Thyroid gland (tissue), 4 donors: ENCODE data around the gene VGLL3. TPM values are rescaled to one million over a fixed set of nuclear protein-coding genes. Genes with fewer than 3 reads are reported as not detected.

Experiments
- DNase-seq, 2 donors: peaks; one replicate each; pipeline ENCODE4 v3.0.0-alpha.2; 2019
- H3K27ac ChIP-seq, 3 donors: fragments of 200-600 bp; sonication (generic); 1 replicate in 2 of 3; 2 replicates in 1 of 3; pipeline ENCODE4 v1.5.1; 2016 to 2019; ENCODE audit warnings: mild to moderate bottlenecking in 1 of 3, moderate library complexity in 1 of 3
- H3K27me3 ChIP-seq: fragments of 200-600 bp; sonication (generic); one replicate; pipeline ENCODE4 v1.5.1; 2019
- H3K36me3 ChIP-seq, 2 donors: fragments of 200-600 bp; sonication (generic); one replicate each; pipeline ENCODE4 v1.5.1; 2016 to 2019
- H3K4me1 ChIP-seq, 2 donors: fragments of 200-600 bp; sonication (generic); one replicate each; pipeline ENCODE4 v1.5.1; 2017 to 2019
- H3K4me3 ChIP-seq, 3 donors: fragments of 200-600 bp; sonication (generic); replicated peaks in 1 of 3; 1 replicate in 2 of 3; 2 replicates in 1 of 3; pipeline ENCODE4 v1.5.1; 2016; ENCODE audit warnings: mild to moderate bottlenecking in 1 of 3
- H3K9me3 ChIP-seq: fragments of 200-600 bp; sonication (generic); one replicate; pipeline ENCODE4 v1.5.1; 2017
- POLR2A ChIP-seq, 2 donors: fragments of 450-650 bp; IDR thresholded peaks; one replicate each; pipeline ENCODE4 v1.6.1; 2017; ENCODE audit warnings: antibody characterized with exemption in 2 of 2, mild to moderate bottlenecking in 2 of 2, moderate library complexity in 1 of 2
- WGBS, 2 donors: methylation state at CpG; one replicate each; pipeline ENCODE4 v1.1.5; 2017; 5-methylcytosine and 5-hydroxymethylcytosine counted together
- intact Hi-C: fragments of 100-400 bp; cut with DNase I; formaldehyde crosslinking; loops from one replicate; pipeline ENCODE4 v1.15.1; 2023
- total RNA-seq, 4 donors: library from RNA; depleted of rRNA; stranded (reverse); fragments of >200 nt; gene quantifications; one replicate each; pipeline ENCODE4 v1.2.3, GENCODE V29; 2016
- TF ChIP-seq, protein P1 (sequence below), 6 experiments: fragments of 200-600 bp in 3 of 6; fragments of 450-650 bp in 3 of 6; sonication (generic) in 3 of 6; IDR thresholded peaks; one replicate each; pipeline ENCODE4 v1.5.1; 2016 to 2019; ENCODE audit warnings: antibody characterized with exemption in 6 of 6, mild to moderate bottlenecking in 2 of 6, inconsistent platforms in 1 of 6, moderate library complexity in 1 of 6

VGLL3 gene, protein sequence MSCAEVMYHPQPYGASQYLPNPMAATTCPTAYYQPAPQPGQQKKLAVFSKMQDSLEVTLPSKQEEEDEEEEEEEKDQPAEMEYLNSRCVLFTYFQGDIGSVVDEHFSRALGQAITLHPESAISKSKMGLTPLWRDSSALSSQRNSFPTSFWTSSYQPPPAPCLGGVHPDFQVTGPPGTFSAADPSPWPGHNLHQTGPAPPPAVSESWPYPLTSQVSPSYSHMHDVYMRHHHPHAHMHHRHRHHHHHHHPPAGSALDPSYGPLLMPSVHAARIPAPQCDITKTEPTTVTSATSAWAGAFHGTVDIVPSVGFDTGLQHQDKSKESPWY
- 10 to 100 TPM in 3 of 4 donors, 1 to 10 TPM in 1; 3.0 to 18.7 (median 12.7) TPM for total RNA-seq

DNA sequence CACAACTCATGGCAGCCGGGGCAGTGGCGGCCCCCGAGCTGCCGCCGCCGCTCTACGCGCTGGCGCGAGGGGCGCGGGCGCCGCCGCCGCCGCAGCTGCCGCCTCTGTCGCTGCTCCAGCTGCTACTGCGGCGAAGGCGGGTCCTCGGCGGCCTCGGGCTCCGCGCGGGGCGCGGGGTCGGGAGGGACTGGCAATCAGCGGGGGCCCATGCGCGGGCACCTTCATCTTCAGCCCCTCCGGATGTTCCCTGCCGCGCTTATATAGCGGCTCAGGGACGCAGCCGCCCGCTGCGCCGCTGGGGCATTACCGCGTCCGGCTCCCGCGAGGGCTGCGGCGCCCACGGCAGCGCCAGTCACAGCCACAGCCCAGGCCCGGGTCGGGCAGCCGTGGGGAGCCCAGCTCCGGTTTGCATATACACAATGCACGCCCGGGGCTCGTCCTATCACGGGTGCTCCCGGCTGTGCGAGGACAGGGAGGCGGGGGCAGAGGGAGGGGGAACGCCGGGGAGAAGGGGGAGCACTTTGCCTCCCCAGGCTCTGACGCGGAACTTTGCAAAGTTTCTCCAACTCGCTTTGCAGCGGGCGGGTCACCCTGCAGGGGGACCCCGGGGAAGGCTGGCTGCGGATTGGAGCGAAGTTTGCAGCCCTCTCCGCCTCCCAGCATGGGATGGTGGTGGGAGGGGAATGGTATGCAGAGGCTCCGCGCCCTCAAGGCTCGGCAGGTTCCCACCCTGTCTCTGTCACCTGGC, at the start of gene VGLL3:
Gene VGLL3 (minus strand): TSS at position 416 of the 748 bp plus-strand sequence. CDS start 406 bp downstream, at position 10.
- Histone ChIP-seq H3K4me1 (no peaks in the 10 kb centered on the region), H3K27me3 (no peaks in the 10 kb centered on the region), H3K4me3 (peak within 1 kb of the TSS; percentile 24 to 54 (median 49)), H3K9me3 (no peaks in the 10 kb centered on the region), H3K27ac (peak within 1 kb of the TSS; percentile 44 to 69 (median 59)), H3K36me3 (no peaks in the 10 kb centered on the region)
- TF ChIP-seq, protein P1, sequence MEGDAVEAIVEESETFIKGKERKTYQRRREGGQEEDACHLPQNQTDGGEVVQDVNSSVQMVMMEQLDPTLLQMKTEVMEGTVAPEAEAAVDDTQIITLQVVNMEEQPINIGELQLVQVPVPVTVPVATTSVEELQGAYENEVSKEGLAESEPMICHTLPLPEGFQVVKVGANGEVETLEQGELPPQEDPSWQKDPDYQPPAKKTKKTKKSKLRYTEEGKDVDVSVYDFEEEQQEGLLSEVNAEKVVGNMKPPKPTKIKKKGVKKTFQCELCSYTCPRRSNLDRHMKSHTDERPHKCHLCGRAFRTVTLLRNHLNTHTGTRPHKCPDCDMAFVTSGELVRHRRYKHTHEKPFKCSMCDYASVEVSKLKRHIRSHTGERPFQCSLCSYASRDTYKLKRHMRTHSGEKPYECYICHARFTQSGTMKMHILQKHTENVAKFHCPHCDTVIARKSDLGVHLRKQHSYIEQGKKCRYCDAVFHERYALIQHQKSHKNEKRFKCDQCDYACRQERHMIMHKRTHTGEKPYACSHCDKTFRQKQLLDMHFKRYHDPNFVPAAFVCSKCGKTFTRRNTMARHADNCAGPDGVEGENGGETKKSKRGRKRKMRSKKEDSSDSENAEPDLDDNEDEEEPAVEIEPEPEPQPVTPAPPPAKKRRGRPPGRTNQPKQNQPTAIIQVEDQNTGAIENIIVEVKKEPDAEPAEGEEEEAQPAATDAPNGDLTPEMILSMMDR (IDR thresholded peaks at IDR 0.05), result no peak
- TF ChIP-seq POLR2A (IDR thresholded peaks at IDR 0.05), result no peak
- 0% methylated on average over 5 to 10 of the region's 77 CpGs for WGBS, 2 donors
- intact Hi-C loops, result no loop called here
- DNase-seq, result peak; percentile 56 to 58

DNA sequence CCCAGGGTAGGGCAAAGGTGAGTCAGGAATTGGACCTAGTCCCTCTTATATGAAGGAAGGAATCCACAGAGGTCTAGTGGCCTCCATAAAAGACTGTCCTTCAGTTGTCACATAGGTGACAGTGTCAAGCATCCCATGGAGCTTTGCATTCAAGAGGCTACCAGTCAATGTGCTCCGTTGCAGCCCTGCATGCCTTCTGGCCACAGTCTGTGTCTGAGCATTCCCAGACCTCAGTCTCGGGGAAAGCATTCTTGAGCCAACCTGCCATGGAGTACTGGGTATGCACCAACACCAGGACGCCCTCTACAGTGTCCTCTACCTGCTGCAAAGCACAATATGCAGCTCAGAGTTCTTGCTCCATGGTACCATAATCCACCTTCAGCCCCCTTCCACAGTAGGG, 46.7 kb upstream of the VGLL3 start:
- Histone ChIP-seq H3K4me3 (no peak overlapping the region), H3K4me1 (no peaks in the 10 kb centered on the region), H3K27me3 (no peaks in the 10 kb centered on the region), H3K36me3 (no peaks in the 10 kb centered on the region), H3K9me3 (no peaks in the 10 kb centered on the region), H3K27ac (no peak overlapping the region)
- WGBS, 2 donors, result 77 to 89% methylated on average over 3 of the region's 3 CpGs
- DNase-seq, result no peak
- intact Hi-C loops, result no loop called here
- TF ChIP-seq, protein P1 (IDR thresholded peaks at IDR 0.05), result no peak
- no peak for TF ChIP-seq POLR2A (IDR thresholded peaks at IDR 0.05)

DNA sequence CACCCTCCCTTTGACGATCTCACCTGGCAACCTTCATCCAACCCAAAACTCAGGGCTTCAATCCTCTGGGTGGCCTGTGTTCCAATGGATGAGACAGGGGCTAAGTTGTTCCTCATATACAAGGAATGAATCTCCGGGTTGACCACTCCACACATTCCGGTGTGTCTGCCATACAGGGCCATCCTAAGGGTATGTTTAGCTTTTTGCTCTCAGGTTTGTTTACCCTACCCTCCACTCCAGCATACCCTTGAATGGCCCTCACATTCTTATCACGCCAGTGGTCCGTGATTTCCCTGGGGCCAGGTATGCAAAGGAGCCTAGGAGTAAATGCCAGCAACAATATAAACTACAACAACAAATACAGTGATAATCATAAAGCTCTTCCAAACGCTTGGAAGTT, 45.7 kb upstream of the VGLL3 start:
- H3K36me3 ChIP-seq, result no peaks in the 10 kb centered on the region
- 31 to 55% methylated on average over 6 of the region's 6 CpGs for WGBS, 2 donors
- H3K4me1 ChIP-seq, result no peaks in the 10 kb centered on the region
- intact Hi-C loops, result no loop called here
- no peaks in the 10 kb centered on the region for H3K9me3 ChIP-seq
- H3K27ac ChIP-seq, result no peak overlapping the region
- no peak for DNase-seq
- TF ChIP-seq POLR2A (IDR thresholded peaks at IDR 0.05), result no peak
- TF ChIP-seq, protein P1 (IDR thresholded peaks at IDR 0.05), result no peak
- H3K4me3 ChIP-seq, result no peak overlapping the region
- H3K27me3 ChIP-seq, result no peaks in the 10 kb centered on the region

DNA sequence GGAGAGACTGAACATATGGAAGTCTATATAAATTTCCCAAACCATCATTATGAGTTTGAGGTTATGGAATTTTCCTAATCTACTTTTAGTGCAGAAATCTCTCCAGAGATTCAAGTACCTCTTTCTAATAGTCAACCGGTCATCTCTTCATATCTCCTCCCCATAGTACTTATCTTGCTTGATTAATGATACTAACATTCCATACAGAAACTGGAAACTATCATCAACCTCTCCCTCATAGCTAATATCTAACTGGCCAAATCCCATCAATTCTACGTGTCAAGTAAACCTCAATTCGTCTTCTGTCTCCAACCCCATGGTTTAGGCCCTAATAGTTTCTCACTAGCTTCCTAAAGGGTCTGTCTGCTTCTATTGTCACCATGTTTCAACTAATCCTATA, 44.4 kb upstream of the VGLL3 start:
- Histone ChIP-seq H3K36me3 (no peaks in the 10 kb centered on the region), H3K27ac (no peak overlapping the region), H3K4me3 (no peak overlapping the region), H3K9me3 (no peaks in the 10 kb centered on the region), H3K27me3 (no peaks in the 10 kb centered on the region), H3K4me1 (no peaks in the 10 kb centered on the region)
- 86 to 88% methylated on average over 3 of the region's 3 CpGs for WGBS, 2 donors
- TF ChIP-seq POLR2A (IDR thresholded peaks at IDR 0.05), result no peak
- TF ChIP-seq, protein P1 (IDR thresholded peaks at IDR 0.05), result no peak
- intact Hi-C loops, result no loop called here
- no peak for DNase-seq

- no peak for DNase-seq
These were observed 42.3 kb upstream of the VGLL3 start for GRCh38 chr3:87033205-87033604.

More at GRCh38 chr3:87033205-87033604, 42.3 kb upstream of the VGLL3 start:
- H3K27me3 ChIP-seq, result no peaks in the 10 kb centered on the region
- intact Hi-C loops, result no loop called here
- 67 to 71% methylated on average over 1 of the region's 1 CpG for WGBS, 2 donors
- no peaks in the 10 kb centered on the region for H3K36me3 ChIP-seq
- H3K27ac ChIP-seq, result no peak overlapping the region
- H3K4me1 ChIP-seq, result no peaks in the 10 kb centered on the region
- H3K4me3 ChIP-seq, result no peak overlapping the region
- TF ChIP-seq, protein P1 (IDR thresholded peaks at IDR 0.05), result no peak
- TF ChIP-seq POLR2A (IDR thresholded peaks at IDR 0.05), result no peak
- H3K9me3 ChIP-seq, result no peaks in the 10 kb centered on the region
